Esophagus (tissue), 2 donors: ENCODE results near the gene SINHCAF. TPM values are rescaled to one million over a fixed set of nuclear protein-coding genes. Genes with fewer than 3 reads are reported as not detected.
"Not testable (repeated sequence)": the region's sequence is repeated elsewhere in the genome, so short reads cannot be mapped to it uniquely, and the experiment has no call there.

Source experiments
- H3K27ac ChIP-seq, 2 donors: one replicate each; pipeline ENCODE4 v1.5.1; 2013; ENCODE audit warnings: low read depth in 2 of 2, mild to moderate bottlenecking in 2 of 2, inconsistent platforms in 1 of 2, low read length in 1 of 2, moderate library complexity in 1 of 2
- H3K27me3 ChIP-seq, 2 donors: one replicate each; pipeline ENCODE4 v1.6.1; 2013; ENCODE audit warnings: low read length in 2 of 2, control low read depth in 1 of 2, mild to moderate bottlenecking in 1 of 2; ENCODE audit not compliant: insufficient read depth in 2 of 2, control insufficient read depth in 1 of 2
- H3K36me3 ChIP-seq, 2 donors: one replicate each; pipeline ENCODE4 v1.6.1; 2013; ENCODE audit warnings: low read length in 1 of 2; ENCODE audit not compliant: control insufficient read depth in 2 of 2, insufficient read depth in 2 of 2
- H3K4me1 ChIP-seq, 2 donors: one replicate each; pipeline ENCODE4 v1.6.1; 2013; ENCODE audit warnings: low read length in 1 of 2; ENCODE audit not compliant: control insufficient read depth in 2 of 2, insufficient read depth in 2 of 2
- H3K4me3 ChIP-seq, 2 donors: one replicate each; pipeline ENCODE4 v1.5.1; 2013; ENCODE audit warnings: low read length in 2 of 2, mild to moderate bottlenecking in 2 of 2, low read depth in 1 of 2, moderate library complexity in 1 of 2
- H3K9me3 ChIP-seq, 2 donors: one replicate each; pipeline ENCODE4 v1.6.1; 2013; ENCODE audit warnings: mild to moderate bottlenecking in 2 of 2, low read depth in 1 of 2, low read length in 1 of 2, moderate library complexity in 1 of 2; ENCODE audit not compliant: control insufficient read depth in 2 of 2, insufficient read depth in 1 of 2
- WGBS, 2 donors: extraction: QIAGEN DNeasy Blood & Tissue Kit; methylation state at CpG; one replicate each; pipeline ENCODE4 v1.1.7; 2013; 5-methylcytosine and 5-hydroxymethylcytosine counted together
- polyA plus RNA-seq, 2 donors: library from polyadenylated mRNA; stranded (reverse); fragments of 200-250 nt; gene quantifications; one replicate each; pipeline ENCODE4 v1.2.3, GENCODE V29; 2013
- donor health status: healthy with polysubstance abuse.
- donor health status: Bipolar disorder and iron deficiency.

SINHCAF gene
- polyA plus RNA-seq, 2 donors, result 14.6 to 19.0 TPM

DNA sequence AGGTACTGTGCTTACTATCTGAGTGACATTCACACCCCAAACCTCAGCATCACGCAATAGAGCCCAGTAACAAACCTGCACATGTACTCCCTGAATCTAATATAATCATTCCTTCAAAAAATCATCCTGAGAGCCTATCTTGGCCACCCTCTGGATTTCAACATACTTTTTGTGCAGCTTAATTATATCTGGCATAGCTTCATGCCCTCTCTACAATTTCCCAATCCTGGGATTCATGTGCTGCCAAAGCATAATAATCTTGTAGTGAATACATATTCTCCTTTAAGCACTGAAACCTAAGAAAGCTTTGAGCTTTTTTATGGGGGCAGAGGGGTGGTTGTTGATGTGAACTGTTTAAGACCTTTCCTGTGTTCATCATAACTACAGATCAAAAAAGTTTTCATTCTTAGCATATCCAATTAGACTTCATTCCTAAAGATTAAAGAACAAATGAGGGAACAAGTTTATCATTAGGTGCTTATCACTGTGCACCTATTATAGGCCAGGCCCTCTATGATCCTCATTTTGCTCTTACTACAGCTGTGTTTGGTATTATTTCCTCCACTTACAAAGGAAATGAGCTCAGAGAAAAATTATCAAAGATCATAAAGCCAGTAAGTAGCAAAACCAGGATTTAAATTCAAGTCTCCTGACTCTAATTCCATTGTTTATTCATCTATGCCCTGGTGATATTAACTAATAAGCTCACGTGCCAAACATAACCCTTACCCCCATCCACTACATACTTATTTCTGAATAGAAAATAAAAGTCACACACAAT is 51.2 kb downstream of the SINHCAF start:
- WGBS, 2 donors, result 69 to 78% methylated on average over 2 of the region's 2 CpGs
- H3K27me3 ChIP-seq, result no peaks in the 10 kb centered on the region
- H3K9me3 ChIP-seq, result no peaks in the 10 kb centered on the region
- peaks cover 0 to 3% of the 10 kb centered on the region in 2 donors for H3K36me3 ChIP-seq
- H3K27ac ChIP-seq, result no peak overlapping the region
- no peak overlapping the region for H3K4me3 ChIP-seq
- no peaks in the 10 kb centered on the region for H3K4me1 ChIP-seq

DNA sequence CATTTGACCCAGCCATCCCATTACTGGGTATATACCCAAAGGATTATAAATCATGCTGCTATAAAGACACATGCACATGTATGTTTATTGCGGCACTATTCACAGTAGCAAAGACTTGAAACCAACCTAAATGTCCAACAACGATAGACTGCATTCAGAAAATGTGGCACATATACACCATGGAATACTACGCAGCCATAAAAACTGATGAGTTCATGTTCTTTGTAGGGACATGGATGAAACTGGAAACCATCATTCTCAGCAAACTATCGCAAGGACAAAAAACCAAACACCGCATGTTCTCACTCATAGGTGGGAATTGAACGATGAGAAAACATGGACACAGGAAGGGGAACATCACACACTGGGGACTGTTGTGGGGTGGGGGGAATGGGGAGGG is 52.2 kb downstream of the SINHCAF start:
- H3K36me3 ChIP-seq, H3K9me3 ChIP-seq, H3K4me1 ChIP-seq, H3K4me3 ChIP-seq, H3K27me3 ChIP-seq, H3K27ac ChIP-seq: not testable (repeated sequence)
- WGBS, 2 donors, result 96 to 97% methylated on average over 6 of the region's 6 CpGs

DNA sequence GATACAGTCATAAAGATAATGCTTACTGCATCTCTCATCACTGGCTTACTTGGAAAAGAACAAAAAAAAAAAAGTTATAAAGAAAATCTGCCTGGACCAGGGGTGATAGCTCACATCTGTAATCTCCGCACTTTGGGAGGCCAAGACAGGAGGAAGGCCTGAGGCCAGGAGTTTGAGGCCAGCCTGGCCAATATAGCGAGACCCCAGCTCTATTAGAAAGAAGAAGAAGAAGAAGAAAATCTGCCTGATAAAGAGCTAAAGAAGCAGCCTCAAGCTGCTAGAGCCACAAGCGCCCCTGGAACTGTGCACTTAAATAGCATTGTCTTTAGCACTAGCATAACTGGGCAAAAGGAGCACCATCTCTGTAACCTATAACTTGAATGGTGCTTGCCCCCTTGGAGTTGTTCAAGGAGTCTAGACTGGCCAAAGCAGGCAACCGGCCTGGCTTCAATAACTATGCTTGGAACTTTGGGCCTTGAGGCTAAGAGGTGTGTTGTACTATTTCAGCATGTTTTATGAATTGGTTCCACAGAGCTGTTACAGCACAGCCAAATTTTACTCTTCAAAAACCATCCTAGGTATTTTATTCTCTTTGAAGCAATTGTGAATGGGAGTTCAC is 53.2 kb downstream of the SINHCAF start:
- Histone ChIP-seq H3K27ac (no peak overlapping the region), H3K4me1 (no peaks in the 10 kb centered on the region), H3K36me3 (no peaks in the 10 kb centered on the region), H3K9me3 (no peaks in the 10 kb centered on the region), H3K27me3 (no peaks in the 10 kb centered on the region), H3K4me3 (no peak overlapping the region)
- WGBS, 2 donors, result 81 to 86% methylated on average over 4 of the region's 4 CpGs

DNA sequence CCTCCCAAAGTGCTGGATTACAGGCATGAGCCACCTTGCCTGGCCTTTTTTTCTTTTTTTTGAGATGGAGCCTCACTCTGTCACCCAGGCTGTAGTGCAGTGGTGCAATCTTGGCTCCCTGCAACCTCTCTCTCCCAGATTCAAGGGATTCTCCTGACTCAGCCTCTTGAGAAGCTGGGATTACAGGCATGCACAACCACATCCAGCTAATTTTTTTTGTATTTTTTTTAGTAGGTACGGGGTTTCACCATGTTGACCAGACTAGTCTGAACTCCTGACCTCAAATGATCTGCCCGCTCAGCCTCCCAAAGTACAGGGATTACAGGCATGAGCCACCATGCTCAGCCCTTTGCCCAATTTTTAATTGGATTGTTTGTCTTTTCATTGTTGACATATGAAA is 58.0 kb downstream of the SINHCAF start:
- Histone ChIP-seq H3K27me3 (no peaks in the 10 kb centered on the region), H3K4me3 (no peak overlapping the region), H3K9me3 (no peaks in the 10 kb centered on the region), H3K36me3 (no peaks in the 10 kb centered on the region), H3K4me1 (no peaks in the 10 kb centered on the region), H3K27ac (no peak overlapping the region)
- WGBS, 2 donors, result 88 to 91% methylated on average over 2 of the region's 2 CpGs

DNA sequence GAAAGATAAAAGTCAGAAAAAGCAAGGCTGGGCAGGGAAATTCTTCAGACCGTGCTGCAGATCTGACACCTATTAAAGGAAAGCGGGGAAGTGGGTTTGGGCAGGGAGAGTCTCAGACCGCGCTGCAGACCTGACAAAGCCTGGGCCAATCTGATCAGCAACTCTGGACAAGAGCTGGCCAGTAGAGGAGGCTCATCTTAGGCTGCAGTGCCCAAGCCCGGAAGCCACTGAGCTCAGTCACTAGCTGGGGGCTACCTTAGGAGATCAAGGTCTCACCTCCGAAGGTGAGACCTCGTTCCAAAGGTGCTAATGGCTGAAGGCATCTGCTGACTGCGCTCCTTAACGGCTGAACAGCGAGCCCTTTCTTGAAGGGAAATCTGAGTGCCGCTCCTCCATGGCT is 60.2 kb downstream of the SINHCAF start:
- 75 to 78% methylated on average over 11 of the region's 11 CpGs for WGBS, 2 donors
- no peaks in the 10 kb centered on the region for H3K27me3 ChIP-seq
- no peaks in the 10 kb centered on the region for H3K4me1 ChIP-seq
- no peak overlapping the region for H3K27ac ChIP-seq
- no peaks in the 10 kb centered on the region for H3K36me3 ChIP-seq
- H3K4me3 ChIP-seq, result no peak overlapping the region
- H3K9me3 ChIP-seq, result no peaks in the 10 kb centered on the region

DNA sequence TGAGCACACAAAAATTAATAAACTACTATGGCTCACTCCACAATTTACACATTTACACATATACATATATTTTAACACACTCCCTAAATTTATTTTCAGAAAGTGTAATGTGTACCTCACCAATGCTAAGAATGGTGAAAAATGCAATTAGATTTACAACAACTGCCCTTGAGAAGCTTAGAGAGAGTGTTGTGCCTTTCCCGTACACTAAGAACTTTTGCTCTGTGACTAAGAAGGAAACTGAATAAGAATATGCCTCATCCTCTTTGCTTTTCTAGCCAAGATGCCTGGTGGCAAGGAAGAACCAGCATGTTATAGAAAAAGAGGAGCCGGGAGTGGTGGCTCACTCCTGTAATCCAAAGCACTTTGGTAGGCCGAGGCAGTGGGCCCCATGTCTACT is 62.3 kb downstream of the SINHCAF start:
- Histone ChIP-seq H3K4me3 (no peak overlapping the region), H3K27me3 (no peaks in the 10 kb centered on the region), H3K4me1 (no peaks in the 10 kb centered on the region), H3K36me3 (no peaks in the 10 kb centered on the region), H3K9me3 (no peaks in the 10 kb centered on the region), H3K27ac (no peak overlapping the region)
- 76 to 87% methylated on average over 3 of the region's 3 CpGs for WGBS, 2 donors

DNA sequence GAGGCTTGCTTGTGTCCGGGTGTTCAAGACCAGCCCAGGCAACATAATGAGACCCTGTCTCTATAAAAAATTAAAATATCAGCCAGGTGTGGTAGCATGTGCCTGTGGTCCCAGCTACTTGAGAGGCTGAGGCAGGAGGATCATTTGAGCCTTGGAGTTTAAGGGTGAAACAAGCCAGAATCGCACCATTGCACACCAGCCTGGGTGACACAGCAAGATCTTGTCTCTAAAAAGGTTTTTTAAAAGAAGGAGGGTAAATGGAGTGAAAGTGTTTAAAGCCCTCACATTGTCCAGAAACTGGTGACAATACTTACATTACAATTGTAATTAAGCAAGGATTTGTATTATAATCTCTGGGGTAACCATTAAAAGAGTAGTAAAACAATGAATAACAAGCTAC is 64.2 kb downstream of the SINHCAF start:
- 96% methylated on average over 2 of the region's 2 CpGs for WGBS, 2 donors
- H3K4me1 ChIP-seq, result no peaks in the 10 kb centered on the region
- no peak overlapping the region for H3K4me3 ChIP-seq
- H3K27me3 ChIP-seq, result no peaks in the 10 kb centered on the region
- no peaks in the 10 kb centered on the region for H3K36me3 ChIP-seq
- H3K9me3 ChIP-seq, result no peaks in the 10 kb centered on the region
- no peak overlapping the region for H3K27ac ChIP-seq

DNA sequence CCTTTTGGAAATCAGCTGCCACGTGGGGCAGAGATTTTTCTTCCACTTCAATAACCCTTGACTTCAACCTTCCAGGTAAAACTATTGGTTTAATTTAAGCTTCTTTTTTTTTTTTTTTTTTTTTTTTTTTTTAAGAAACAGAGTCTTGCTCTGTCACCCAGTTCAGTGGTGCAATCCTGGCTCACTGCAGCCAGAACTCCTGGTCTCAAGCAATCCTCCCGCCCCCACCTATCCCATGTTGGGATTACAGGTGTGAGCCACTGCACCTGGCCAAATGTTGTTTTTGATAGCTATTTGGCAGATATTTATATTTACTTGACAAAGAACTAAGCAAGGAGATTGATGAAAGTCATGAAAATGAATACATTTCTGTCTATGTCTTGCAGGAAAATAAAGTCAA is 65.1 kb downstream of the SINHCAF start:
- H3K4me3 ChIP-seq, result no peak overlapping the region
- H3K4me1 ChIP-seq, result no peaks in the 10 kb centered on the region
- H3K9me3 ChIP-seq, result no peaks in the 10 kb centered on the region
- H3K27me3 ChIP-seq, result no peaks in the 10 kb centered on the region
- no peak overlapping the region for H3K27ac ChIP-seq
- H3K36me3 ChIP-seq, result no peaks in the 10 kb centered on the region
- 47 to 49% methylated on average over 2 of the region's 2 CpGs for WGBS, 2 donors

DNA sequence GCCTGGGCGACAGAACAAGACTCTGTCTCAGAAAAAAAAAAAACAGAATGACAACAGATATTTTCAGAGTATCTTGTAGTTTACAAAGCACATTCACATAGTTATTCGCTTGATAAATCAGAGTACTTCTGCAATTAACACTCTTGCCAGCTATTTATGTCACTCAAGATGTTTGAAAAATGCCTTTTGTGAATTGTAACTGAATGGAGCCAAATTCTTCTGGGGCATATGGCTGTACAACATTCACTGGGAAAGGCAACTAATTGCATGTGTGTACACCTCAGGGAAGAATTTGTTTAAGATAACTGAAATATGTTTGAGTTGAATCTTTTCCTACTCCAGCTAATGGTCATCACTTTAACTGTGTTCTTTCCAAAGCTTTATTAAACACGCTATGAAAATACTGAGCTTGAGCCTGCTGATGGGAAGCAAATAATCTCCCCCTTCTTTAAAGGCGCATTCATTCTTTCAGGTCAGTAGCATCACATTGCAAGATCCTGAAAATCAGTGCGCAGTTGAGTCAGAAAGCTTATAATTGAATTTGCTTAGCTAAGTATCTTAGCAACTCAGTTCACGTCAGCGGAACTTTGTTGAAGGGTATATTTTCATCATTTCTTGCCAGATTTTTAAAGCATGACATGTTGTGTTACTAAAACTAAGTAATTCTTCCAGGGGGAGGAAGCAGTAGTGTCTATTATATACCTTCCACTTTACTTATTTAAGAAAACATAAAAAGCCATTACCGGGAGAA is 66.6 kb downstream of the SINHCAF start:
- Histone ChIP-seq H3K36me3 (no peaks in the 10 kb centered on the region), H3K4me1 (no peaks in the 10 kb centered on the region), H3K9me3 (no peaks in the 10 kb centered on the region), H3K27me3 (no peaks in the 10 kb centered on the region), H3K4me3 (no peak overlapping the region), H3K27ac (no peak overlapping the region)
- 58 to 77% methylated on average over 8 of the region's 8 CpGs for WGBS, 2 donors
